Glutamatergic neuron (in vitro differentiated cells): ENCODE results near the gene BMPER. TPM values are rescaled to one million over a fixed set of nuclear protein-coding genes. Genes with fewer than 3 reads are reported as not detected.

Source experiments
- DNase-seq: peaks from one replicate; pipeline ENCODE4 v3.0.0; 2022
- H3K27ac Mint-ChIP-seq: one replicate; pipeline ENCODE4 v1.8.0; 2020; ENCODE audit warnings: mild to moderate bottlenecking, mixed read lengths, inconsistent platforms; ENCODE audit not compliant: unreplicated experiment
- H3K27me3 Mint-ChIP-seq: one replicate; pipeline ENCODE4 v1.8.0; 2020; ENCODE audit warnings: mild to moderate bottlenecking, moderate library complexity, mixed read lengths, inconsistent platforms; ENCODE audit not compliant: unreplicated experiment
- H3K36me3 Mint-ChIP-seq: one replicate; pipeline ENCODE4 v1.8.0; 2020; ENCODE audit warnings: mild to moderate bottlenecking, mixed read lengths, inconsistent platforms; ENCODE audit not compliant: unreplicated experiment
- H3K4me1 Mint-ChIP-seq: one replicate; pipeline ENCODE4 v1.8.0; 2020; ENCODE audit warnings: mild to moderate bottlenecking, low read depth, mixed read lengths, inconsistent platforms; ENCODE audit not compliant: unreplicated experiment
- H3K4me3 Mint-ChIP-seq: one replicate; pipeline ENCODE4 v1.8.0; 2020; ENCODE audit warnings: mild to moderate bottlenecking, mixed read lengths, inconsistent platforms; ENCODE audit not compliant: unreplicated experiment
- H3K9me3 Mint-ChIP-seq: one replicate; pipeline ENCODE4 v1.8.0; 2020; ENCODE audit warnings: mild to moderate bottlenecking, moderate library complexity, mixed read lengths, inconsistent platforms; ENCODE audit not compliant: unreplicated experiment
- CTCF ChIP-seq: fragments of 200-600 bp; sonication (generic); IDR thresholded peaks from one replicate; pipeline ENCODE4 v1.5.0; 2021; ENCODE audit not compliant: partially characterized antibody, unreplicated experiment
- total RNA-seq: library from RNA; stranded (reverse); fragmentation: NEBNext Ultra II Directional; extraction: Animal tissue kit (Norgen Biotek cat#: 25700); gene quantifications from one replicate; pipeline ENCODE4 v1.2.1, GENCODE V29; 2021; ENCODE audit not compliant: unreplicated experiment

The BMPER gene
- total RNA-seq, 1 donor from 2014 or later = 16.2 TPM

GRCh38 chr7:34077168-34077567 is 171.8 kb downstream of the BMPER start:
- no peak for DNase-seq
- no peak overlapping the region for H3K4me3 Mint-ChIP-seq
- peaks cover 2% of the 10 kb centered on the region for H3K4me1 Mint-ChIP-seq
- peaks cover 2% of the 10 kb centered on the region for H3K9me3 Mint-ChIP-seq
- no peak overlapping the region for H3K27ac Mint-ChIP-seq
- H3K27me3 Mint-ChIP-seq = no peaks in the 10 kb centered on the region
- peaks cover under 1% of the 10 kb centered on the region for H3K36me3 Mint-ChIP-seq
- no peak for TF ChIP-seq CTCF

GRCh38 chr7:34078864-34079263 is 173.5 kb downstream of the BMPER start:
- Mint-ChIP-seq H3K36me3 (no peaks in the 10 kb centered on the region), H3K4me3 (no peak overlapping the region), H3K27me3 (no peaks in the 10 kb centered on the region), H3K9me3 (peaks cover 2% of the 10 kb centered on the region), H3K4me1 (peaks cover 2% of the 10 kb centered on the region), H3K27ac (no peak overlapping the region)
- DNase-seq = no peak
- TF ChIP-seq CTCF = no peak

GRCh38 chr7:34080513-34080912 is 175.2 kb downstream of the BMPER start:
- DNase-seq = no peak
- Mint-ChIP-seq H3K9me3 (peaks cover 2% of the 10 kb centered on the region), H3K27me3 (no peaks in the 10 kb centered on the region), H3K4me3 (no peak overlapping the region), H3K27ac (no peak overlapping the region), H3K36me3 (no peaks in the 10 kb centered on the region), H3K4me1 (peaks cover 2% of the 10 kb centered on the region)
- no peak for TF ChIP-seq CTCF

- H3K4me1 Mint-ChIP-seq = peaks cover 2% of the 10 kb centered on the region
- H3K27me3 Mint-ChIP-seq = no peaks in the 10 kb centered on the region
- DNase-seq = no peak
- TF ChIP-seq CTCF = no peak
- H3K36me3 Mint-ChIP-seq = no peaks in the 10 kb centered on the region
- H3K4me3 Mint-ChIP-seq = no peak overlapping the region
- H3K27ac Mint-ChIP-seq = no peak overlapping the region
- H3K9me3 Mint-ChIP-seq = no peaks in the 10 kb centered on the region
These were observed 176.6 kb downstream of the BMPER start for GRCh38 chr7:34081935-34082334.

GRCh38 chr7:34083440-34083839 is 178.1 kb downstream of the BMPER start:
- H3K27me3 Mint-ChIP-seq = no peaks in the 10 kb centered on the region
- no peak for DNase-seq

More at GRCh38 chr7:34083440-34083839, 178.1 kb downstream of the BMPER start:
- Mint-ChIP-seq H3K4me3 (no peak overlapping the region), H3K27ac (no peak overlapping the region), H3K36me3 (no peaks in the 10 kb centered on the region), H3K4me1 (peaks cover 2% of the 10 kb centered on the region), H3K9me3 (no peaks in the 10 kb centered on the region)
- no peak for TF ChIP-seq CTCF
